22Rv1 (cell line): Measurements from ENCODE around the gene CORO2B.

Experiments used
- H3K27ac ChIP-seq: fragments of 450-650 bp; 2 replicates; pipeline ENCODE4 v1.5.1; 2017
- ZFX ChIP-seq: fragments of 450-650 bp; IDR thresholded peaks from 2 replicates; pipeline ENCODE4 v1.6.1; 2017; ENCODE audit warnings: antibody characterized with exemption, borderline replicate concordance
- TF ChIP-seq, protein P1 (sequence below): fragments of 450-650 bp; IDR thresholded peaks from 2 replicates; pipeline ENCODE4 v1.5.1; 2017; ENCODE audit warnings: mild to moderate bottlenecking

CORO2B gene

DNA sequence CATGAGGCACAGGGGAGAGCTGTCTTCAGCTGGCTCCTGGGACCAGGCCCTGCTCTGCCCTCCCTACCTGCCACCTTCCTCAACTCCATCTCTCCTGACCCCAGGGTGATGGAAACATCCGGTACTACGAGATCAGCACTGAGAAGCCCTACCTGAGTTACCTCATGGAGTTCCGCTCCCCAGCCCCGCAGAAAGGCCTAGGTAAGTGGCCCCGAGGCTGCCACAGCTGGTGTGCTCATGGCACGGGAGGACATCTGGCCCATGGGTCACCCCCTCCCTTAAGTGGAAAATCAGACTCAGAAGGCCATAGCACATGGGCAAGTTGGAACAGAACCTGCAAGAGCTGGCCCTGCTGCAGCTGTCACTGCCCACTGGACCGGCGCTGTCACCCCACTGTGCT lies 136.3 kb downstream of the CORO2B start:
- TF ChIP-seq, protein P1, sequence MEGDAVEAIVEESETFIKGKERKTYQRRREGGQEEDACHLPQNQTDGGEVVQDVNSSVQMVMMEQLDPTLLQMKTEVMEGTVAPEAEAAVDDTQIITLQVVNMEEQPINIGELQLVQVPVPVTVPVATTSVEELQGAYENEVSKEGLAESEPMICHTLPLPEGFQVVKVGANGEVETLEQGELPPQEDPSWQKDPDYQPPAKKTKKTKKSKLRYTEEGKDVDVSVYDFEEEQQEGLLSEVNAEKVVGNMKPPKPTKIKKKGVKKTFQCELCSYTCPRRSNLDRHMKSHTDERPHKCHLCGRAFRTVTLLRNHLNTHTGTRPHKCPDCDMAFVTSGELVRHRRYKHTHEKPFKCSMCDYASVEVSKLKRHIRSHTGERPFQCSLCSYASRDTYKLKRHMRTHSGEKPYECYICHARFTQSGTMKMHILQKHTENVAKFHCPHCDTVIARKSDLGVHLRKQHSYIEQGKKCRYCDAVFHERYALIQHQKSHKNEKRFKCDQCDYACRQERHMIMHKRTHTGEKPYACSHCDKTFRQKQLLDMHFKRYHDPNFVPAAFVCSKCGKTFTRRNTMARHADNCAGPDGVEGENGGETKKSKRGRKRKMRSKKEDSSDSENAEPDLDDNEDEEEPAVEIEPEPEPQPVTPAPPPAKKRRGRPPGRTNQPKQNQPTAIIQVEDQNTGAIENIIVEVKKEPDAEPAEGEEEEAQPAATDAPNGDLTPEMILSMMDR = no peak
- no peak for TF ChIP-seq ZFX
- H3K27ac ChIP-seq = no peak overlapping the region

DNA sequence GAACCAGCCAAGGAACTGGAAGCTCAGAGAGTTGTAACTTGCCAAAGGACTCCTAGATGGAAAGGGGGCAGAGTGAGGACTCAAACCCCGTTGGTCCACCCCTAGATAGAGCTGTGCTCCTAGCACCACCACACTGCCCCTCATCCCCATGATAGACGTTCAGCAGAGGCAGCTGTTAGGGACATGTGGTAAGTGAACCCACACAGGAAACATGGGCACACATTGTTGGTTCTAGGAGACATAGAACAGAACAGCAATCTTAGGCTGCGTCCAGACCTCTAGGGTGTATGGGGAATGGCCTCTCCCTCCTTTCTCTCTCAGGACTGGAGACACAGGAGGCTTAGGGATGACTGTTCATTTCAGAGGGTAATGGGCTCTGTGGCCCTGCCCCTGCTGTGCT lies 139.2 kb downstream of the CORO2B start:
- TF ChIP-seq, protein P1 = no peak
- no peak for TF ChIP-seq ZFX
- no peak overlapping the region for H3K27ac ChIP-seq

DNA sequence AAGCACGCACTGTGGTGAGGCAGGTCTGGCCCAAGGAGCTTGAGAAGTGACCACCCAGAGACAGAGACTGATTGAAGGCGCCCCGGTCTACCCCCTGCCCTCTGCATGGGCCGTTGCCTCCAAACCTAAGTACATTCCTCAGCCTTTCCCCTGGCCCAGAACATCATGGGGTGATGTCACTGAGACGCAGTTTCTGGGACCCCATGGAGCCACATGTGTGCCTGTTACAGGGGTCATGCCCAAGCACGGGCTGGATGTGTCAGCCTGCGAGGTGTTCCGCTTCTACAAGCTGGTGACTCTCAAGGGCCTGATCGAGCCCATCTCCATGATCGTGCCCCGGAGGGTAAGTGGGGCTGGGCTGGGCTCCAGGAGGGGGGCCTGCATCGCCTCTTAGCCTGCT lies 139.7 kb downstream of the CORO2B start:
- no peak for TF ChIP-seq ZFX
- TF ChIP-seq, protein P1 = no peak
- H3K27ac ChIP-seq = no peak overlapping the region

DNA sequence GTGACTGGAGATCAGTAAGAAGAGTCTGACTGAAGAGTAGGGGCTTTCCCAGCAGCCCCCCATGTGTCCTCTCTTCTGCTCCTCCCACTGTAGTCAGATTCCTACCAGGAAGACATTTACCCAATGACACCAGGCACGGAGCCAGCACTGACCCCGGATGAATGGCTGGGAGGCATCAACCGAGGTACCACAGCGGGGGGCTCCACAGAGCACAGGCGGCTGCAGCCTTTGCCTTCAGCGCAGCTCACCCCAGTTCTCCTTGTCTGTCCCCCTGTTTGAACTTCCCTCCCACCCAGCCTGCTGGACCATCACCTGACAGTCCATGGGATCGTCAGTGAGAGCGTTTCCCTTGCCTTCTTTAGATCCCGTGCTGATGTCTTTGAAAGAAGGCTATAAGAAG lies 140.3 kb downstream of the CORO2B start:
- no peak overlapping the region for H3K27ac ChIP-seq
- TF ChIP-seq, protein P1 = no peak
- no peak for TF ChIP-seq ZFX

DNA sequence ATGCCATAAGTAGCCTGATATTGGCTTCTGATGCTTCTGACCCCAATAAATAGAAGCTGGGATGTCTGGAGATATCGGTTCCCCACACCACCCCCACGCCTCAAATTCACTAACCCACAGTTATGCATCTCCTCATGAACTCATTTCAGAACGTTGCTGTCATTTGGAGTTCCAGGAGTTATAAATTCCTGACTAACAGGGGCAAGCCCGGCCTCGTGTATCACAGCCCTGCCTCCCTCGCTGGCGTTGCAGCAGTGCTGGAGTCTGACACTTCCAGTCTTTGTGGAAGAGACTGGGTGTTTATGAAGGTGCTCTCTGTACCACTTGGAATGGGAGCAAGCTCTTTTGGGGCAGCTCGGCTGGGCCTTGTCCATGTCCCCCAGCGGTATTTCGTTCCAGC lies 140.9 kb downstream of the CORO2B start:
- TF ChIP-seq ZFX = no peak
- TF ChIP-seq, protein P1 = no peak
- H3K27ac ChIP-seq = no peak overlapping the region

DNA sequence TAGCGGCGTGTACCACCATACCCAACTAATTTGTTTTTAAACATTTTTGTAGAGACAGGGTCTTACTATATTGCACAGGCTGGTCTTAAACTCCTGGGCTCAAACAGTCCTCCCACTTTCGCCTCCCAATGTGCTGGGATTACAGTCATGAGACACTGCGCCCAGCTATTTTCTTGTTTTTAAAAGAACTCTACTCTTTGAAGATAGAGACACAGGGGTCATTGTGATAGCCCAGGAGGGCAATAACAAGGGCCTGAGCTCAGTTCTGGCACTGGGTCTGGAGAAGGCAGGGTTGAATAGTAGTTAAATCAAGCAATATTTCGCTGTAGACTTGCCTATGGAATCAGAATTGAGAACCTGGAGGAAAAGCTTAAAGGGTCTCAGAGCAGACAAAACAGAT lies 143.1 kb downstream of the CORO2B start:
- H3K27ac ChIP-seq = no peak overlapping the region
- TF ChIP-seq ZFX = no peak
- TF ChIP-seq, protein P1 = no peak

DNA sequence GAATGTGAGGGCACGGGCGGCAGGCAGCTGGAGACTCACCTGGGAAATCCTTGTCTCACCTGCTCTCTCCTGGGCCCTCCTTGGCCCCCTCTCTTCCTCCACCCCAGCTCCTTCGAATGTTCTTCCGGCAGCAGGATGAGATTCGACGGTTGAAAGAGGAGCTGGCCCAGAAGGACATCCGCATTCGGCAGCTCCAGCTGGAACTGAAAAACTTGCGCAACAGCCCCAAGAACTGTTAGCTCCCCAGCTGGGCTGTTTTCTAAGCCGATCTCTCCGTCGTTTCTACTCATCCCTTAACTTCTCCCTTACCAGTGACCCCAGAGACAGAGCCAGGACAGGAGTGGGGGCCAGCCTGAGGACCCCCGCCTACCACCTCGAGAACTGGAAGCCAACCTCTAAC lies 146.9 kb downstream of the CORO2B start:
- TF ChIP-seq ZFX = no peak
- TF ChIP-seq, protein P1 = no peak
- H3K27ac ChIP-seq = no peak overlapping the region
